Adrenal gland (tissue), 12 donors: Measurements from ENCODE around the gene EFNA5. TPM values are rescaled to one million over a fixed set of nuclear protein-coding genes. Genes with fewer than 3 reads are reported as not detected.

Experiments
- DNase-seq, 7 donors: peaks; one replicate each; pipeline ENCODE4 v3.0.0-alpha.2; 2019 to 2020
- H3K27ac ChIP-seq, 5 donors: fragments of 200-600 bp; sonication (generic) in 4 of 5; 1 replicate in 3 of 5; 2 replicates in 2 of 5; pipeline versions ENCODE4 v1.5.1 to v1.8.0; 2016 to 2020; ENCODE audit warnings: mild to moderate bottlenecking in 1 of 5
- H3K27me3 ChIP-seq: fragments of 200-600 bp; 2 replicates; pipeline ENCODE4 v1.8.0; 2021
- H3K36me3 ChIP-seq, 2 donors: fragments of 200-600 bp; replicated peaks in 1 of 2; 1 replicate in 1 of 2; 2 replicates in 1 of 2; pipeline versions ENCODE4 v1.5.1 to v1.8.0; 2018 to 2022
- H3K4me1 ChIP-seq, 2 donors: fragments of 200-600 bp; replicated peaks in 1 of 2; 1 replicate in 1 of 2; 2 replicates in 1 of 2; pipeline versions ENCODE4 v1.5.1 to v1.8.0; 2018 to 2021
- H3K4me3 ChIP-seq, 4 donors: fragments of 200-600 bp; sonication (generic) in 3 of 4; one replicate each; pipeline ENCODE4 v1.5.1; 2016 to 2018
- H3K9me3 ChIP-seq, 3 donors: fragments of 200-600 bp; sonication (generic) in 1 of 3; replicated peaks in 1 of 3; 1 replicate in 2 of 3; 2 replicates in 1 of 3; pipeline versions ENCODE4 v1.5.1 to v1.8.0; 2016 to 2021
- CTCF ChIP-seq, 6 experiments: fragments of 450-650 bp in 4 of 6; fragments of 200-600 bp in 2 of 6; sonication (generic) in 1 of 6; IDR thresholded peaks; 1 replicate in 5 of 6; 2 replicates in 1 of 6; pipeline versions ENCODE4 v1.5.1 to v1.8.0; 2016 to 2021; ENCODE audit warnings: antibody characterized with exemption in 6 of 6, mild to moderate bottlenecking in 2 of 6, moderate library complexity in 1 of 6
- POLR2A ChIP-seq, 2 donors: fragments of 450-650 bp; IDR thresholded peaks; one replicate each; pipeline ENCODE4 v1.6.1; 2017; ENCODE audit warnings: antibody characterized with exemption in 2 of 2, mild to moderate bottlenecking in 2 of 2, moderate library complexity in 1 of 2
- WGBS, 4 donors: extraction: QIAGEN DNeasy Blood & Tissue Kit in 2 of 4; methylation state at CpG; one replicate each; pipeline versions ENCODE4 v1.1.5 to v1.1.7; 2013 to 2017; 5-methylcytosine and 5-hydroxymethylcytosine counted together
- intact Hi-C, 2 donors: fragments of 100-400 bp; cut with DNase I; formaldehyde crosslinking; loops; one replicate each; pipeline versions ENCODE4 v1.14.1 to v1.15.0; 2022 to 2023
- polyA plus RNA-seq, 3 donors: library from polyadenylated mRNA; stranded (reverse); fragments of 200-250 nt in 2 of 3; fragments of 350-450 nt in 1 of 3; fragmentation: Illumina TruSeq in 1 of 3; extraction: RNeasy Lipid Tissue Mini Kit (QIAGEN cat#74804) in 1 of 3; gene quantifications; one replicate each; pipeline ENCODE4 v1.2.3, GENCODE V29; 2013 to 2014
- total RNA-seq, 9 donors: library from RNA; depleted of rRNA in 4 of 9; stranded (reverse); fragments of >200 nt in 4 of 9; fragments of 120-200 nt in 1 of 9; fragmentation: NEBNext Ultra II Directional in 1 of 9; extraction: Animal tissue kit (Norgen Biotek cat#: 25700) in 1 of 9; gene quantifications; one replicate each; pipeline versions ENCODE4 v1.1.0 to v1.2.4, GENCODE V29; 2013 to 2023
- donor health status: healthy with polysubstance abuse.
- donor health status: Bipolar disorder and iron deficiency.
- donor health status: DM: yes; HTN: yes; CAD: no.
- donor health status: DM: no; HTN: no; CAD: no.
- donor health status: DM: no; HTN: no; CAD: no.
- donor health status: DM: yes; HTN: yes; CAD: no.

Gene EFNA5
- total and polyA plus RNA-seq, 12 donors = 0.06 to 11.8 (median 1.6) TPM

GRCh38 chr5:107589520-107590193 lies 81.1 kb downstream of the EFNA5 start:
- H3K4me3 ChIP-seq = no peak overlapping the region
- intact Hi-C loops = no loop called here
- no peaks in the 10 kb centered on the region for H3K27me3 ChIP-seq
- H3K4me1 ChIP-seq = no peaks in the 10 kb centered on the region
- H3K9me3 ChIP-seq = no peaks in the 10 kb centered on the region
- no peaks in the 10 kb centered on the region for H3K36me3 ChIP-seq
- 85 to 91% (median 86%) methylated on average over 7 of the region's 7 CpGs for WGBS, 4 donors
- H3K27ac ChIP-seq = no peak overlapping the region
- TF ChIP-seq POLR2A (IDR thresholded peaks at IDR 0.05) = no peak
- TF ChIP-seq CTCF (IDR thresholded peaks at IDR 0.05) = no peak
- no peak for DNase-seq

- H3K27me3 ChIP-seq = no peaks in the 10 kb centered on the region
- no peaks in the 10 kb centered on the region for H3K9me3 ChIP-seq
- no peaks in the 10 kb centered on the region for H3K4me1 ChIP-seq
- no peaks in the 10 kb centered on the region for H3K36me3 ChIP-seq
- no peak overlapping the region for H3K4me3 ChIP-seq
- intact Hi-C loops = no loop called here
- DNase-seq = no peak
- H3K27ac ChIP-seq = no peak overlapping the region
- TF ChIP-seq POLR2A (IDR thresholded peaks at IDR 0.05) (no peak), CTCF (IDR thresholded peaks at IDR 0.05) (no peak)
Observed at GRCh38 chr5:107582625-107583024, 88.1 kb downstream of the EFNA5 start.

- intact Hi-C loops = no loop called here
- no peak for TF ChIP-seq POLR2A (IDR thresholded peaks at IDR 0.05)
- no peak for TF ChIP-seq CTCF (IDR thresholded peaks at IDR 0.05)
- WGBS, 4 donors = 71 to 78% (median 75%) methylated on average over 8 of the region's 8 CpGs
Observed at GRCh38 chr5:107580889-107581820, 89.6 kb downstream of the EFNA5 start.

GRCh38 chr5:107578051-107578635 lies 92.6 kb downstream of the EFNA5 start:
- no peak for TF ChIP-seq CTCF (IDR thresholded peaks at IDR 0.05)
- no peak for TF ChIP-seq POLR2A (IDR thresholded peaks at IDR 0.05)

More at GRCh38 chr5:107580889-107581820, 89.6 kb downstream of the EFNA5 start:
- Histone ChIP-seq H3K36me3 (no peaks in the 10 kb centered on the region), H3K9me3 (no peaks in the 10 kb centered on the region), H3K27ac (no peak overlapping the region), H3K27me3 (no peaks in the 10 kb centered on the region), H3K4me3 (no peak overlapping the region), H3K4me1 (no peaks in the 10 kb centered on the region)
- no peak for DNase-seq

More at GRCh38 chr5:107578051-107578635, 92.6 kb downstream of the EFNA5 start:
- WGBS, 4 donors = 84 to 91% (median 89%) methylated on average over 4 of the region's 4 CpGs
- Histone ChIP-seq H3K9me3 (no peaks in the 10 kb centered on the region), H3K4me3 (no peak overlapping the region), H3K4me1 (no peaks in the 10 kb centered on the region), H3K27ac (no peak overlapping the region), H3K36me3 (no peaks in the 10 kb centered on the region), H3K27me3 (no peaks in the 10 kb centered on the region)
- no peak for DNase-seq
- intact Hi-C loops = no loop called here
